Osteoblast (primary cell): ENCODE data around the gene SLC46A2. TPM values are rescaled to one million over a fixed set of nuclear protein-coding genes. Genes with fewer than 3 reads are reported as not detected.
A peak's percentile ranks its signal among the peaks of the same experiment; 100 is the strongest.

ENCODE experiments used
- DNase-seq: peaks from one replicate; pipeline ENCODE4 v3.0.0; 2011; ENCODE audit warnings: low spot score, mixed read lengths; ENCODE audit not compliant: insufficient read length; ENCODE audit errors: missing footprints
- H2AFZ ChIP-seq: 2 replicates; pipeline ENCODE4 v1.6.0; 2011; ENCODE audit warnings: mild to moderate bottlenecking, low read length
- H3K27ac ChIP-seq: 2 replicates; pipeline ENCODE4 v1.5.1; 2011; ENCODE audit warnings: mild to moderate bottlenecking, low read depth, low read length, moderate library complexity
- H3K27me3 ChIP-seq: 2 replicates; pipeline ENCODE4 v1.6.0; 2012; ENCODE audit warnings: mild to moderate bottlenecking, control low read depth, inconsistent platforms, low read length, moderate library complexity; ENCODE audit not compliant: insufficient read depth
- H3K36me3 ChIP-seq: 2 replicates; pipeline ENCODE4 v1.5.1; 2011; ENCODE audit warnings: mild to moderate bottlenecking, low read length, control low read depth, moderate library complexity; ENCODE audit not compliant: insufficient read depth
- H3K4me1 ChIP-seq: 2 replicates; pipeline ENCODE4 v1.5.1; 2011; ENCODE audit warnings: mild to moderate bottlenecking, low read length, control low read depth, moderate library complexity; ENCODE audit not compliant: insufficient read depth
- H3K4me2 ChIP-seq: 2 replicates; pipeline ENCODE4 v1.6.0; 2011; ENCODE audit warnings: mild to moderate bottlenecking, low read length; ENCODE audit not compliant: insufficient read depth
- H3K4me3 ChIP-seq: fragments of 200-600 bp; sonication (generic); 3 replicates; pipeline ENCODE4 v1.5.1; 2012; ENCODE audit warnings: mild to moderate bottlenecking, low read length, inconsistent platforms; ENCODE audit not compliant: insufficient read depth
- H3K79me2 ChIP-seq: 2 replicates; pipeline ENCODE4 v1.6.0; 2012; ENCODE audit warnings: mild to moderate bottlenecking, low read length, control low read depth, inconsistent platforms; ENCODE audit not compliant: insufficient read depth
- H3K9me3 ChIP-seq: 2 replicates; pipeline ENCODE4 v1.5.1; 2011; ENCODE audit warnings: low read depth, low read length, control low read depth
- H4K20me1 ChIP-seq: 2 replicates; pipeline ENCODE4 v1.6.0; 2012; ENCODE audit warnings: mild to moderate bottlenecking, low read length, control low read depth; ENCODE audit not compliant: insufficient read depth
- total RNA-seq: library from RNA; depleted of rRNA; stranded (reverse); fragments of >200 nt; gene quantifications from 2 replicates; pipeline ENCODE4 v1.2.3, GENCODE V29; 2012
- TF ChIP-seq, protein P1 (sequence below): IDR thresholded peaks from 2 replicates; pipeline ENCODE4 v1.5.1; 2011; ENCODE audit warnings: mild to moderate bottlenecking, low read depth, low read length, moderate library complexity; ENCODE audit errors: extremely low read depth

The SLC46A2 gene
- total RNA-seq, 1 donor = under 0.01 TPM

DNA sequence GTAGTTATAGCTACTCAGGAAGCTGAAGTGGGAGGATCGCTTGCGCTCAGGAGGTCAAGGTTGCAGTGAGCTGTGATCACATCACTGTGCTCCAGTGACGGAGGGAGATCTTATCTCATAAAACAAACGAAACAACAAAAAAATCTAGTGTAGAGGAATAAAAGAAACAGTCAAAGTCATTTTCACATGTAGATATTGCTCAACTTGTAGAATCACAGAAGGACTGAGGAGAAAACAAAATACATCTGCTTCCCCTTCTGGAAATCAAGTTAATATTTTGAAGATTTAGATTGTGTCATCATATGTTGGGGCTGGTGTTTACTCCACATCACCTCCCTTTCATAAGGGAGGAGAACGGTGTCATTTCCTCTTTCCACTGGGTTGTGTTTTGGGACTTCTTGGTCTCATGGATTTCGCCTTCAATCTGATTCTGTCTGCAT, 8.2 kb upstream of the SLC46A2 start:
- Histone ChIP-seq H3K4me1 (peaks cover 6% of the 10 kb centered on the region), H3K27ac (no peak overlapping the region), H4K20me1 (no peaks in the 10 kb centered on the region), H3K9me3 (no peaks in the 10 kb centered on the region), H3K4me3 (no peak overlapping the region), H3K79me2 (no peaks in the 10 kb centered on the region), H2AFZ (no peak overlapping the region), H3K36me3 (no peaks in the 10 kb centered on the region), H3K27me3 (no peaks in the 10 kb centered on the region), H3K4me2 (no peak overlapping the region)
- no peak for DNase-seq
- TF ChIP-seq, protein P1, sequence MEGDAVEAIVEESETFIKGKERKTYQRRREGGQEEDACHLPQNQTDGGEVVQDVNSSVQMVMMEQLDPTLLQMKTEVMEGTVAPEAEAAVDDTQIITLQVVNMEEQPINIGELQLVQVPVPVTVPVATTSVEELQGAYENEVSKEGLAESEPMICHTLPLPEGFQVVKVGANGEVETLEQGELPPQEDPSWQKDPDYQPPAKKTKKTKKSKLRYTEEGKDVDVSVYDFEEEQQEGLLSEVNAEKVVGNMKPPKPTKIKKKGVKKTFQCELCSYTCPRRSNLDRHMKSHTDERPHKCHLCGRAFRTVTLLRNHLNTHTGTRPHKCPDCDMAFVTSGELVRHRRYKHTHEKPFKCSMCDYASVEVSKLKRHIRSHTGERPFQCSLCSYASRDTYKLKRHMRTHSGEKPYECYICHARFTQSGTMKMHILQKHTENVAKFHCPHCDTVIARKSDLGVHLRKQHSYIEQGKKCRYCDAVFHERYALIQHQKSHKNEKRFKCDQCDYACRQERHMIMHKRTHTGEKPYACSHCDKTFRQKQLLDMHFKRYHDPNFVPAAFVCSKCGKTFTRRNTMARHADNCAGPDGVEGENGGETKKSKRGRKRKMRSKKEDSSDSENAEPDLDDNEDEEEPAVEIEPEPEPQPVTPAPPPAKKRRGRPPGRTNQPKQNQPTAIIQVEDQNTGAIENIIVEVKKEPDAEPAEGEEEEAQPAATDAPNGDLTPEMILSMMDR = no peak

GRCh38 chr9:112896131-112896530, 5.5 kb upstream of the SLC46A2 start:
- no peak overlapping the region for H3K4me3 ChIP-seq
- H3K79me2 ChIP-seq = no peaks in the 10 kb centered on the region
- no peak overlapping the region for H2AFZ ChIP-seq
- no peak overlapping the region for H3K27ac ChIP-seq
- no peaks in the 10 kb centered on the region for H3K9me3 ChIP-seq
- H3K4me1 ChIP-seq = peaks cover 8% of the 10 kb centered on the region
- DNase-seq = no peak
- H3K36me3 ChIP-seq = no peaks in the 10 kb centered on the region
- no peak overlapping the region for H3K4me2 ChIP-seq
- TF ChIP-seq, protein P1 = no peak
- no peaks in the 10 kb centered on the region for H4K20me1 ChIP-seq
- H3K27me3 ChIP-seq = no peaks in the 10 kb centered on the region

- TF ChIP-seq, protein P1 = no peak
- H2AFZ ChIP-seq = no peak overlapping the region
- H4K20me1 ChIP-seq = no peaks in the 10 kb centered on the region
- H3K4me2 ChIP-seq = no peak overlapping the region
- H3K4me1 ChIP-seq = peaks cover 14% of the 10 kb centered on the region
- H3K36me3 ChIP-seq = no peaks in the 10 kb centered on the region
- no peaks in the 10 kb centered on the region for H3K9me3 ChIP-seq
- no peak for DNase-seq
- H3K27me3 ChIP-seq = no peaks in the 10 kb centered on the region
- no peaks in the 10 kb centered on the region for H3K79me2 ChIP-seq
- H3K27ac ChIP-seq = no peak overlapping the region
- H3K4me3 ChIP-seq = no peak overlapping the region
Measured at GRCh38 chr9:112894699-112895098, 4.0 kb upstream of the SLC46A2 start.

DNA sequence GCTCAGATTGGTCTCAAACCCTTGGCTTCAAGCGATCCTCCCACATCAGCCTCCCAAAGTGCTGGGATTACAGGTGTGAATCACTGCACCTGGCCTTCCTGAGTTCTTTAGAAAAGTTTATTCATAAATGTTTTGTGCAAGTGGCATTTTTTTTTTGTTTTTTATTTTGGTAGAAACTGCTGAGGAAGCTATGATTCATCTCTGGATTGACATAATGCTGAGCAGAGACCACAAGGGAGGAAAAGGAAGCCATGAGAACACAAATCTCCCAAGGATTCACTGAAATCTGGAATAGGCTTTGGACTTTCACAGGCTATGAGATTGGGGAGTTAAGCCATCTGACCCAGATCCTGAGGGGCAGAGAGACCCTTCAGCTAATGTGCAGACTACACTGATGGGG, 3.4 kb upstream of the SLC46A2 start:
- Histone ChIP-seq H4K20me1 (no peaks in the 10 kb centered on the region), H3K4me1 (peaks cover 14% of the 10 kb centered on the region), H2AFZ (peak overlapping the region; percentile 38), H3K27me3 (no peaks in the 10 kb centered on the region), H3K4me2 (no peak overlapping the region), H3K27ac (no peak overlapping the region), H3K4me3 (no peak overlapping the region), H3K9me3 (no peaks in the 10 kb centered on the region), H3K79me2 (no peaks in the 10 kb centered on the region), H3K36me3 (no peaks in the 10 kb centered on the region)
- peak; percentile 89 for DNase-seq
- TF ChIP-seq, protein P1 = no peak
